ENCODE results near the gene PLEKHB2.
"Not testable (repeated sequence)": the region's sequence is repeated elsewhere in the genome, so short reads cannot be mapped to it uniquely, and the experiment has no call there.

GRCh38 chr2:131181451-131181850 lies 76.3 kb downstream of the PLEKHB2 start:
- TF ChIP-seq, protein P1, sequence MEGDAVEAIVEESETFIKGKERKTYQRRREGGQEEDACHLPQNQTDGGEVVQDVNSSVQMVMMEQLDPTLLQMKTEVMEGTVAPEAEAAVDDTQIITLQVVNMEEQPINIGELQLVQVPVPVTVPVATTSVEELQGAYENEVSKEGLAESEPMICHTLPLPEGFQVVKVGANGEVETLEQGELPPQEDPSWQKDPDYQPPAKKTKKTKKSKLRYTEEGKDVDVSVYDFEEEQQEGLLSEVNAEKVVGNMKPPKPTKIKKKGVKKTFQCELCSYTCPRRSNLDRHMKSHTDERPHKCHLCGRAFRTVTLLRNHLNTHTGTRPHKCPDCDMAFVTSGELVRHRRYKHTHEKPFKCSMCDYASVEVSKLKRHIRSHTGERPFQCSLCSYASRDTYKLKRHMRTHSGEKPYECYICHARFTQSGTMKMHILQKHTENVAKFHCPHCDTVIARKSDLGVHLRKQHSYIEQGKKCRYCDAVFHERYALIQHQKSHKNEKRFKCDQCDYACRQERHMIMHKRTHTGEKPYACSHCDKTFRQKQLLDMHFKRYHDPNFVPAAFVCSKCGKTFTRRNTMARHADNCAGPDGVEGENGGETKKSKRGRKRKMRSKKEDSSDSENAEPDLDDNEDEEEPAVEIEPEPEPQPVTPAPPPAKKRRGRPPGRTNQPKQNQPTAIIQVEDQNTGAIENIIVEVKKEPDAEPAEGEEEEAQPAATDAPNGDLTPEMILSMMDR (IDR thresholded peaks at IDR 0.05): not testable (repeated sequence)
- not testable (repeated sequence) for TF ChIP-seq POLR2AphosphoS5 (IDR thresholded peaks at IDR 0.05; ENCODE audit: low read depth, low read length); TCF7L2 (IDR thresholded peaks at IDR 0.05; ENCODE audit: low read depth, low read length); SIN3A (IDR thresholded peaks at IDR 0.05; ENCODE audit: borderline replicate concordance, insufficient read depth, low read depth, low read length)

Measured in Panc1 (cell line).